ENCODE data around the gene CPE. TPM values are rescaled to one million over a fixed set of nuclear protein-coding genes. Genes with fewer than 3 reads are reported as not detected.

The CPE gene
- total and polyA plus RNA-seq, 10 of the 15 experiments (the other 5 are each of a cell fraction or from before 2014, with no cell fraction given): 0.05 to 0.14 TPM; not detected in 8

GRCh38 chr4:165368114-165368513, 10.7 kb upstream of the CPE start:
- FAIRE-seq (no peak), ATAC-seq (no peak), DNase-seq (ENCODE audit: low read depth, low spot score) (no peak)
- no peaks in the 10 kb centered on the region for H3K27me3 ChIP-seq (replicated peaks in 1 of 2; ENCODE audit: control insufficient read depth in 2 of 2, insufficient read depth in 2 of 2, low read length in 1 of 2)
- H4K20me1 ChIP-seq (ENCODE audit: control insufficient read depth, insufficient read depth): no peaks in the 10 kb centered on the region
- ChIA-PET SMC1A (ENCODE audit: uncharacterized antibody, unreplicated experiment) (no interaction called here), POLR2A (no interaction called here), CTCF (interaction anchor here (0.7 kb wide), 1 partner anchor 12 kb away, joined by 3 read pairs; no protein-coding TSS in a partner anchor), RAD21 (ENCODE audit: unreplicated experiment) (no interaction called here)
- no peak overlapping the region for H2AFZ ChIP-seq (ENCODE audit: control insufficient read depth, low read depth, low read length)
- no peak overlapping the region for H3K4me3 ChIP-seq
- H3K36me3 ChIP-seq (ENCODE audit: control insufficient read depth in 2 of 2, insufficient read depth in 2 of 2, low read length in 1 of 2): no peaks in the 10 kb centered on the region
- intact Hi-C loops (cut with micrococcal nuclease; ENCODE audit: unreplicated experiment): no loop called here
- no peak overlapping the region for H3K4me2 ChIP-seq (ENCODE audit: control insufficient read depth, insufficient read depth)
- H3K9ac ChIP-seq (ENCODE audit: control insufficient read depth, insufficient read depth, low read length): no peak overlapping the region
- BruUV-seq (replicated peaks): no TSS peak
- H3K9me3 ChIP-seq (replicated peaks; ENCODE audit: control insufficient read depth, insufficient read depth, low read length): no peaks in the 10 kb centered on the region
- H3K4me1 ChIP-seq (ENCODE audit: control insufficient read depth, insufficient read depth, low read length): no peaks in the 10 kb centered on the region
- 100% methylated on average over 1 of the region's 1 CpG for WGBS (ENCODE audit: insufficient coverage, insufficient replicate concordance, low lambda C conversion rate, missing lambda C conversion rate)
- no peaks in the 10 kb centered on the region for H3K79me2 ChIP-seq (ENCODE audit: control insufficient read depth, insufficient read depth, low read length)
- H3K27ac ChIP-seq (ENCODE audit: control insufficient read depth, insufficient read depth): no peak overlapping the region
- TF ChIP-seq NKRF (conservative IDR thresholded peaks at IDR 0.05) (no peak), CEBPB (IDR thresholded peaks at IDR 0.05; ENCODE audit: borderline replicate concordance in 1 of 2, low read depth in 2 of 2, low read length in 2 of 2) (no peak), SKIL (IDR thresholded peaks at IDR 0.05; ENCODE audit: low read depth, poor library complexity, severe bottlenecking) (no peak), JUND (IDR thresholded peaks at IDR 0.05; ENCODE audit: low read depth, low read length) (no peak), NFIC (IDR thresholded peaks at IDR 0.05; ENCODE audit: low read depth, low read length) (no peak), BMI1 (IDR thresholded peaks at IDR 0.05; ENCODE audit: borderline replicate concordance) (no peak), RELB (IDR thresholded peaks at IDR 0.05; ENCODE audit: low read depth) (no peak)
- in situ Hi-C loops (cut with MboI): no loop called here

All from GM12878 (cell line).